NCI-H2171 (cell line): ENCODE measurements around the gene CR1.
"Not testable (repeated sequence)": the region's sequence is repeated elsewhere in the genome, so short reads cannot be mapped to it uniquely, and the experiment has no call there.

ENCODE experiments used
- DNase-seq: peaks from one replicate; lab custom pipeline; 2025; lab: John Stamatoyannopoulos, UW

Gene CR1

DNA sequence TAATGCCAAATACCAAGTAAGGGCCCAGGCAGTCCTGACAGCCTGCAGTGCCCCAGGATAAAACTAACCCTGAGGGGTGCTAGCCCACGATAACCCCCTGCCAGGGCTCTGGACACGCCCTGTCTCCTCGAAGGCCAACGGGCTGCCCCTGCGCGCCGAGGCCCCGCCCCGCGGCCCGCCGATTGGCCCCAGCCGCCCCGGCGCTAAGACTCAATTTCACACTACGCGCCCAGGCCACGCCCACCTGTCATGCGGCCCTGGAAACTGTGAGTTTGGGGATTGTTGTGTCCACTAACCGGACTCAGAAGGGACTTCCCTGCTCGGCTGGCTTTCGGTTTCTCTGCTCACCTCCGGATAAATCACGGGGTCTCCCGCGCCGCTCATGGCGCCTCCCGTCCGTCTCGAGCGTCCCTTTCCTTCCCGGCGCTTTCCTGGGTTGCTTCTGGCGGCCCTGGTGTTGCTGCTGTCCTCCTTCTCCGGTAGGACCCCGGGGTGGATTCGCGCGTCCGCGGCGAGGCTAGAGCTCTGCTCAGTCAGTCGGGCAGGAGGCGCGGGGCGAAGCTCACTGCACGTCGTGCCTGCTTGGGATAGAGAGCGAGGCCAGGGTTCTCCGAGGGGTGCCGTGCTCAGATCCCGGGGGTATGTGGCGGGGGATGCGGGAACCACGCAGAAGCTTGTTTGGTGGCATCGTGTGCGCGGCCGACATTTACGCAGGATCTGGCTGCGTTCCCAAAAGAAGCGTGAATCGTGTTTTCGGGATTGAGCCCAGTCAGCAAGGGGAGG lies 149.1 kb downstream of the CR1 start, which contains the start of gene CR1L:
Gene CR1L (plus strand): TSS at position 282 of the 783 bp plus-strand sequence. CDS start 101 bp downstream, at position 383.
- DNase-seq, result no peak

GRCh38 chr1:207645635-207646081 lies 149.7 kb downstream of the CR1 start:
- no peak for DNase-seq

GRCh38 chr1:207646171-207646570 lies 150.2 kb downstream of the CR1 start:
- DNase-seq, result no peak

- DNase-seq, result no peak
Measured at GRCh38 chr1:207646944-207647579, 151.1 kb downstream of the CR1 start.

GRCh38 chr1:207647671-207648333 lies 151.8 kb downstream of the CR1 start:
- DNase-seq, result no peak

GRCh38 chr1:207648334-207649209 lies 152.6 kb downstream of the CR1 start:
- DNase-seq, result no peak

DNA sequence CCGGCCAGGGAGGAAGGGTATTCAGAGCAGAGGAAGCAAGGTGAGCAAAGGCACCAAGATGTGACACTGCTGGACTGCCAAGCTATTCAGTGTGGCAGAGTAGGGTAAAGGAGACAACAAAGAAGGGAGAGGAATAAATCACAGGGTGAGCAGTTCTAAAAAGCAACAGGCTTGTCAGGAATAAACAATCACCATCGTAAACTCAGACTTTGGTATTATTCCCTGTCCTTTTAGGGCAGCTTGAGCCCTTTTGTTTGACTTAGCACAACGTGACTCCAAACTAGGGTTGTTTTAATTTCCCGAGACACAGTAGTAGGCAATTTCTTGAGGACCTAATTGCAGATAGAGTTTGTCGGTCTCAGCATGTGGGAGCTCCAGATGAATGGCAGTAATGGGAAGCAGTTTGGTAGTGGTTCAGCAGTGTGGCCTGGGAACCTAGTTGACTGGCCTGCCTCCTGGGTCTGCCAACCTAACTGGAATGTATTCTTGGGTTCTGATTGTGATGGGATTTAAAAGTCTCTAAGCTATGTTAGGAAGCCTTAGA lies 153.3 kb downstream of the CR1 start:
- no peak for DNase-seq

DNA sequence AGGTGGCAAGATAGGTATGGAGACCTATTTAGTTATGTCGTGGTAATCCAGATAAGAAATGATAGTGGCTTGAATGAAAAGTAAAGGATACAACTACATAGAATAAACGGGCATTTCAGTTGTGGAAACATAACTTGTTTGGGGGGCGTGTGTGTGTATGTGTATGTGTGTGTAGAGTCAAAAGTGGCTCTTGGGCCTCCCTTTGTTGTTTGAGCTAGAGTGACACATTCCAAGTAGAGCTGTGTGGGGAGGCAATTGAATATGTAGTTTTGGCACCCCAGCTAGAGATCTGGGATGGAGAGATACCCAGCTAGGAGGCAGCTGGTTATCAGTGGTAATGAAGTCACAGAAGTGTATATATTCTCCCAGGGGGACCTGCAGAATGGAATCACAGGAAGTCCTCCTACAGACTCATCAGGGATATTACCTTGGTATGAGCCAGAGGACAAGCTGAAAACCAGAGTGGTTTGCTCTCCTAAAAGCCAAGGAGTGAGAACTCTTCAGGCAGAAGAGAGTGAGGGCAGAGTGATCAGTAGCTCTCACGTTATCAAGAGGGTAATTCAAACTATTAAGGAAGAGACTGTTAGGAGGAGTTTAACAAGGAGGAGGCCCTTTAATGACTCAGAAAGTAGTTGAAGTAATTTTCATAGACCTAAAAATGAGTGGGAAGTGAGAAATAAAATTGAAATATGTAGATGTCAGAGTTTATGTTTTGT lies 154.1 kb downstream of the CR1 start:
- DNase-seq, result no peak

GRCh38 chr1:207651583-207651982 lies 155.6 kb downstream of the CR1 start:
- DNase-seq, result no peak

DNA sequence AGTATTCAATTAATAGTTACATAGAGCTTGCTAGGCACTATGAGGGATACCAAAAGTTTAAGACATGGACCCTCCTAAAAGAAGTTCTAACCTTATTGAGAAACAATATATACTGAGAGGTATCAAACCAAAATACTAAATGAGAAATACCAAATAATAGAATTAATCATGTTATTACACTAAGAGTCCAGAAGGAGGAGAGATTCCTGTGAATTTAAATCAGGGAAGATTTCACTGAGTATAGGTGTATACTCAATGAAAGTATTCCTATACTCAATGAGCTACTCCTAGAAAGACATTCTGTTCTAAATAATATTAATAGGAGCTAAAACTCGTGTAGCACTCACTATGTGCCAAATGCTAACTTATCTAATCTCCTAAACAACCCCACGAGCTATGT lies 158.4 kb downstream of the CR1 start:
- no peak for DNase-seq

DNA sequence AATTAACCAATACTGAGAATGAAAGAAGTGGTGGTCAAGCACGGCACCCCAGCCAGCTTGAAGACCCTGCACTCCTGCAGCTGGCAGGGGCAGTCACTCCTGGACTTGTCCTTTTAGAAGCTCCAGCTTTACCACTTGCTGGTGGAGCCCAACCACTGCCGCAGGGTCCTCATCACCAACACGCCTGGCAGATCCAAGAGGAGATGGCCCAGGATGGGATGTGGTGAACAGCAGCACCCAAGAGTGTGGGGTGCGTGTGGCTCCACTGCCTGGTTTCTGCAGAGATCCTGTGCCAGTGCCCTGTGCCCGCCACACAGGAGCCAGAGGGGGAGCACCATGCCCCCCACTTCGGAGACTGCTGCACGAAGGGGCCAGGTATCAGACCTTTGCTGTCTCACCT lies 162.5 kb downstream of the CR1 start:
- DNase-seq, result no peak

DNA sequence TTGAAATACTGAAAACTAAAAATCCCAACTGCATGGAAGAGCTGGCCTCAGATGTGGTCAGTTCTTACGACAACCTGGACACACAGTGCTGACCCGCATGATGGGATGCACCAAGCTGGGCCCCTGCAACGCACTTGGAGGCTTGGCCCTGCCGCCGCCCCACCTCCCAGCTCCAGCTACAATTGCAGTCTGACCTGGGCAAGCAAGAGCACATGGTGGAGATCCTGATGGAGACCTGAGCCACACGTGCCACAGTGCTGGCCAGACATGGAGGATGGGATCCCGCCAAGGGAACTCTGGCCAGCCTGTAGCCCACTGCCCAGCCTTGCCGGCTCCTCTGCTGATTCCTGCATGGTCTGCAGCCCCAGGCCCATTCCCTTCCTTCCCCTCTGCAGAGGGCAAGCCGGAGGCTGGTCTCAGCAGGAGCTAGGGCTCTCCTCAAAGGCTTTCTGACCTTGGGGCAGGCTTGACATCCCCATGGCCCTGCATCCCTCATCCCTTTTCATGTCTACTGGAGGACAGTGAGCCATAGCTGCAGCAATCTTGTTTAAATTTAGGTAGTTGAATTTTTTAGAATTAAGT lies 163.0 kb downstream of the CR1 start:
- DNase-seq, result no peak

DNA sequence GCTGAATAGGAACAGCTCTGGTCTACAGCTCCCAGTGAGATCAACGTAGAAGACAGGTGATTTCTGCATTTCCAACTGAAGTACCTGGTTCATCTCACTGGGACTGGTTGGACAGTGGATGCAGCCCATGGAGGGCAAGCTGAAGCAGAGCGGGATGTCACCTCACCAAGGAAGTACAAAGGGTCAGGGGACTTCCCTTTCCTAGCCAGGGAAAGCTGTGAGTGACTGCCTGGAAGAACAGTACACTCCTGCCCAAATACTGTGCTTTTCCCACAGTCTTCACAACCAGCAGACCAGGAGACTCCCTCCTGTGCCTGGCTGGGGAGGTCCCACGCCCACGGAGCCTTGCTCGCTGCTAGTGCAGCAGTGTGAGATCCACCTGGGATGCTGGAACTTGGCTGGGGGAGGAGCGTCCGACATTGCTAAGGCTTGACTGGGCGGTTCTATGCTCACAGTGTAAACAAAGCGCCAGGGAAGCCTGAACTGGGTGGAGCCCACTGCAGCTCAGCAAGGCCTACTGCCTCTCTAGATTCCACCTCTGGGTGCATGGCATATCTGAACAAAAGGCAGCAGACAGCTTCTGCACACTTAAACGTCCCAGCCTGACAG lies 163.7 kb downstream of the CR1 start:
- DNase-seq, result no peak

DNA sequence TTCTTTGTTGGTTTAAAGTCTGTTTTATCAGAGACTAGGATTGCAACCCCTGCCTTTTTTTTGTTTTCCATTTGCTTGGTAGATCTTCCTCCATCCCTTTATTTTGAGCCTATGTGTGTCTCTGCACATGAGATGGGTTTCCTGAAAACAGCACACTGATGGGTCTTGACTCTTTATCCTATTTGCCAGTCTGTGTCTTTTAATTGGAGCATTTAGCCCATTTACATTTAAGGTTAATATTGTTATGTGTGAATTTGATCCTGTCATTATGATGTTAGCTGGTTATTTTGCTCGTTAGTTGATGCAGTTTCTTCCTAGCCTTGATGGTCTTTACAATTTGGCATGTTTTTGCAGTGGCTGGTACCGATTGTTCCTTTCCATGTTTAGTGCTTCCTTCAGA lies 165.5 kb downstream of the CR1 start:
- not testable (repeated sequence) for DNase-seq

DNA sequence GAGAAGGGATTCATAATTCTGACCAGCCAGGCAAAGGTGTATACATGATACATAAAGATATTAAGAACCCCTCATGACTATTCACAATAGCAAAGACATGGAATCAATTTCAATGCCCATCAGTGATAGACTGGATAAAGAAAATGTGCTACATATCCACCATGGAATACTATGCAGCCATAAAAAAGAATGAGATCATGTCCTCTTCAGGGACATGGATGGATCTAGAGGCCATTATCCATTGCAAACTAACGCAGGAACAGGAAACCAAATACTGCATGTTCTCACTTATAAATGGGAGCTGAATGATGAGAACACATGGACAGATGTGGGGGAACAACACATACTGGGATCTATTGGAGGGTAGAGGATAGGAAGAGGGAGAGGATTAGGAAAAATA lies 170.4 kb downstream of the CR1 start:
- no peak for DNase-seq

- DNase-seq, result no peak
Measured at GRCh38 chr1:207669528-207670009, 173.6 kb downstream of the CR1 start.

- DNase-seq, result no peak
Measured at GRCh38 chr1:207670192-207670591, 174.2 kb downstream of the CR1 start.

GRCh38 chr1:207670997-207671396 lies 175.0 kb downstream of the CR1 start:
- no peak for DNase-seq

DNA sequence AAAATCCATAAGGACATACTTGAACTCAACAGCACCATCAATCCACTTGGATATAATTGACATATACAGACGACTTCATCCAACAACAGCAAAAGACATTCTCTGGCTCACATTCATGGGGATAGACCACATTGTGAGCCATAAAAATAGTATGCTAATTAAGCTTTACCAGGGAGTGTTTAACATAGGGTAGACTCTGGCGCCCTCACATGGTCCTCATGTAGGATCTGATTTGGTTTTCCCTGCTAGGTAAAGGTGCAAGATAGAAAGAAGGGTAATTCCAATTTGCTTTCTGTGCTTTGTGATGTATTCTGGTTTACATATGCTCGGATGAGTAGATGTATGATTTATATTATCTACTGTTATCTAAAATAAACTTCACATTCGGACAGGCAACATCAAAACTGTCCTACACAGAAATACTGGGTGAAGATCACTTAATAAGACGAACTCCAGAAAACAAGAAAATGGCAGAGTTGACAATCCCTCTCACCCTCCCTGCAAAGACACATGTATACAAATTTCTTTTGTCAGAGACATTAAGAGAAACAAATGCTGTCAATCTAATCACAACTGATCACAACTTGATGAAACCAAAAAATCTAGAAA lies 176.7 kb downstream of the CR1 start:
- DNase-seq, result no peak

- no peak for DNase-seq
Measured at GRCh38 chr1:207673399-207673798, 177.4 kb downstream of the CR1 start.
